HG03575 (cell line): ENCODE data around the gene SDK1.

Source experiments
- ATAC-seq: cut with Tn5 transposase; IDR thresholded peaks from one replicate; pipeline ENCODE4 v1.9.1; 2021; ENCODE audit not compliant: unreplicated experiment, insufficient number of reproducible peaks, low FRiP score; ENCODE audit errors: extremely low read depth

SDK1 gene

DNA sequence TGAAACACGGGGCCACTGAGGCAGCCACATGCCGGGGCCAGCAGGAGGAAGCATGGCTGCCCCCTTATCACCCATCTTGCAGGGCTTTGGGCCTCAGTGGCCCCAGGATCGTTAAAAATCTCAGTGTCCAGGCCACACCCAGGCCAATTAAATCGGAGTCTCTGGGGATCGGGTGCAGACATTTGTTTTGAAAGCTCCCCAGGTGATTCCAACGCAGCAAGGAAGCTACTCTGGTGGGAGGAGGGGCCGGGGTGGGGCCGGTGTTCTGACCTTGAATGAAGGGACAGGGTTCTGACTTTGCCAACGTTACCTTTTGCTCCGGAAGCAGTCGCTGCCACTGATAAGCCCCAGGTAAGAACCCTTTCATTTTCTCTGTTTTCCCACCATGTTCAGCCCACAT lies 968.7 kb downstream of the SDK1 start:
- no peak for ATAC-seq

- no peak for ATAC-seq
Observed at GRCh38 chr7:4270268-4270667, 969.2 kb downstream of the SDK1 start.

DNA sequence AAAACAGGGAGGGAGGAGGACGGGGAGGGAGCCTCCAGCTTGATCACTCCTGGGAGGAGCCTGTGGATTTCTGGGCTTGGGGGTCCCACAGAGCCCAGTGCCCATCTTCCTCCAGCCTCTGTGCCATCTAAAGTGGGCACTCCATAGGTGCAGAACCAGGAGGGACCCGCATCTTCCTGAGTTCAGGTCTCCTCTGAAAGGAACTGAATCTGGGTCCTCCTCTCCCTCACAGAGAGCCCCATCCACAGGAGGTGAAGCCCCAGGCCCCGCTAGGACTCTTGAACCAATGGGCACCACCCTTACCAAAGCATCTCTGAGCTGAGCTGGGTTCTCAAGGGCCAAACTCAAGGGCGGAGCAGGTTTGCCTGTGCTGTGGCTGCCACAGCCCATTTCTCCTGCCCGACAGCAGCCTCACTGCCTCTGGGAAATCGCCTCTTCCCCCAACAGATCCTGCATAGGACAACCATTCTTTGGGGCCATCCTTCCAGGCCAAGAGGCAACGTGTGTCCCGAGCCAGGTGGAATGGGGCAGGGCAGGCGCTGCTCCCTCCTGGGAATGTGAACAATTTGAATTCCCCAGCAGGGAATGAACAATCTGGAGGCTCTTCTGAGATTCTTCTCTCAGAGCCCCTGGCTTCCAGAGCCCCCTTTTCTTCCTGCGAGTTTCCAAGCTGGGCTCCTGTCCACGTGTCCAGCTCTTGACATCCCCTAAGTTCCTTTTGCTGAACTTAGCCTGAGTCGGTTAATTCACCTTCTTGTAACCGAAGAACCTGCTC lies 970.1 kb downstream of the SDK1 start:
- no peak for ATAC-seq

DNA sequence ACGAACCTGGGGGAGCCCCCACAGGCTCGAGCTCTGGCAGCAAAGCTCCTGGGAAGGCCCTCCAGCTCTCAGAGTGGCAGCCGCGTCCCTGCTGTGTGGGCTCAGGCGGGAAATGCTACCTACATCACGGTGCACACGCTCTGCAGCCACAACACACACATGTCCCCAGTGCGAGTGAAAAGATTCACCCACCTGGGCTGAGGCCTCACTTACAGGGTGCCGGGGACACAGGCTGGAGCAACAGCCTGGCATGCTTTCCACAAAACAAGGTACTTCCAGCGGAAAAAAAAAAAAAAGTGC lies 970.6 kb downstream of the SDK1 start:
- ATAC-seq = no peak

GRCh38 chr7:4272141-4272540 lies 971.1 kb downstream of the SDK1 start:
- no peak for ATAC-seq

- ATAC-seq = no peak
Observed at GRCh38 chr7:4273566-4274230, 972.6 kb downstream of the SDK1 start.

DNA sequence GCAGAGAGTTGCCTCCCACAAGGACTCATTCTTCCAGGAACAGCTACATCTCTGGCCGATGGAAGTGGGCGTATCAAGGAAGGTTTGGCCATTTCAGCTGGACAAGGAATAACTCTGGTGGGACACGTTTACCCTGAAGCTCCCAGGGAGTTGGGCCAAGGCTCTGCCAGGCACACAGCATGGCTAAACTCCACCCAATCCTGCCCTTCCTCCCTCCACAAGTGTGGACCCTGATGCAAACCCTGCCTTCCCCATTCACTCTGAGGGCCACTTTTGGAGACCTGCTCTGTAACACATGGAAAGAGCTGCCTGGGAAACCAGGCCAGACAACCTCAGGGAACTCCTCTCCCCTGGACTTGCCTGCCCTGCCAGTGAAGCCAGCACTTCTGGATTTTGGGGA lies 973.2 kb downstream of the SDK1 start:
- no peak for ATAC-seq

DNA sequence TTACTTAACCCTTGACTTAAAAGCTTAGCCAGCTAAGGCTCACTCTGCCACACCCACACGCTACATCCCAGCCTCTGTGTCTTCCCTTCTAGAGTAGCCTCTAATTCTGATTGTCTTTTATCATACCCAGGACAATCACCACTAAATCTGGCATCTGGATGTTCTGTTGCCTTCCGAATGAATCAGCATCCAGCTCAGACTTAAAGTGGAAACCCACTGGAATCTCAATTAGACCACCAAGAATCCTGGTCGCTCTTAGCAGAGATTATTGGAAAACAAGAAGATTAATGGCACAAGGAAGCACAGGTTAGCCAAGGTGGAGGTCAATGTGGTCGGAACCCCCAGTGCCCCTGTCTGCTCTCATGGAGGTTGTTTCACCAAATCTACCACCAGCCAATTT lies 976.9 kb downstream of the SDK1 start:
- ATAC-seq = no peak

DNA sequence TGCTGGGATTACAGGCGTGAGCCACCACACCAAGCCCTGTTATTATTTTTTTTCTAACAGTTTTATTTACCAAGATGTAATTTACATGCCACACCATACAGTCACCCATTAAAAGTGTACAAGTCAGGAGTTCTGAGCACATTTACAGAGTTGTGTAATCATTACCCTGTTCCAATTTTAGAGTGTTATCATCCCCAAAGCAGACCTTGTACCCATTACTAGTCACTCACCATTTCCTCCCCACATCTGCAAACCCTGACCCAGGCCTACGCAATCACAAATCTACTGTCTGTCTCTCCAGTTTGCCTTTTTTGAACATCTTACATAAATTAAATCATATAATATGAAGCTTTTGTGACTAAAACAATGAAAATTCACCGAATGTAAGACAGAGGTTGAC lies 978.2 kb downstream of the SDK1 start:
- ATAC-seq = no peak

- ATAC-seq = no peak
Observed at GRCh38 chr7:4281231-4281993, 980.4 kb downstream of the SDK1 start.

DNA sequence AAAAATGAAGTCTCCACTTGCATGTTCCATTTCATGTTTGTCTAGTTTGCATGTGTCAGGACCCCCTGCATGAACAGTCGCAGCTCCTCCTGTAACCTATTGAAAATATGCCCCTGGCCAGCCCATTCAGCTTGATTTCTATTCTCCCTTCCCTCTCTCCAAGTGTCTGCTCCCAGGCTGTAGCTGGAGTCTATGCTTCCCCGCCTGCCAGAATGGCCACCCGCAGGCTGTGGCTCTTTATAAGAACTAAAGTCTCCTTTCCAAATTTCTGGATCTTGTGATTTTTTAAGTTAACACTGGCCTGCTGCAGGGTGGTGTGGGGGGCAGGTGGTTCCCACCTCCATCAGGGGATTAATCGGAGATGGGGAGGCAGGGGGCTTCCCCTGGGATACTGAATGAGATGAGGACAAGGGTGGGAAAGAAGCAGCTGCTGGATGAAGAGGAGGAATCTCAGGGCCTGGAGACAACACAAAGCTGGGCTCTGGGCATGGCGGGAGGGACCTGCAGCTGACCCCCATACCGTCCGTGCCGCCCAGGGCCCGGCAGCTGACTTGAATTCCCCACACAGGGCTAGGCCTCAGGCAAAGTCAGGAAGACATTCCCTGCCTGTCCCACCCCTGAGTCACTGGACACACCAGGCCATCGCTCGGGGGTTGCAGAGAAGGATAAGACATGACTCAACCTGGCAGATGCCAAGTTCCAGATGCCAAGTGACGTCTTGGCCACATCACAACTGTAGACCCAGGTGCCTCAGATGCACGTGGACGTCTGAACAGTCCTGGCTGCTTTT lies 981.6 kb downstream of the SDK1 start:
- no peak for ATAC-seq

DNA sequence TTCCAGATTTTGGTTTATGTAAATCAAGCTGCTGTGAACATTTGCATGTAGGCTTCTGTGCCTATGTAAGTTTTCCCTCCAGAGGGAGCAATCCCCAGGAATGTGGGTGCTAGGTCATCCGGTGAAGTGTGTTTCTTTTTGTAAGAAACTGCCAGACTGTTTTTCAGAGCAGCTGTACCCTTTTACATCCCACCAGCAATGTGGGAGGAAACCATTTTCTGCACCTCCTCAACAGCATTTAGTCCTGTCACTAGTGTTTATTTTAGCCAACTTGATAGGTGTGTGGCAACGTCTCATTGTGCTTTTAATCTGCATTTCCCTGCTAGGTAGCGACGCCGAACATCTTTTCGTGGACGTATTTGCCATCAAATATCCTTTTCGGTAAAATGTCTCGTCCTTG lies 985.3 kb downstream of the SDK1 start:
- ATAC-seq = no peak

- ATAC-seq = no peak
Observed at GRCh38 chr7:4288791-4289394, 987.8 kb downstream of the SDK1 start.

- no peak for ATAC-seq
Observed at GRCh38 chr7:4297165-4297917, 996.3 kb downstream of the SDK1 start.

GRCh38 chr7:4297918-4298219 lies 996.8 kb downstream of the SDK1 start:
- no peak for ATAC-seq

GRCh38 chr7:4299431-4299830 lies 998.4 kb downstream of the SDK1 start:
- ATAC-seq = no peak

DNA sequence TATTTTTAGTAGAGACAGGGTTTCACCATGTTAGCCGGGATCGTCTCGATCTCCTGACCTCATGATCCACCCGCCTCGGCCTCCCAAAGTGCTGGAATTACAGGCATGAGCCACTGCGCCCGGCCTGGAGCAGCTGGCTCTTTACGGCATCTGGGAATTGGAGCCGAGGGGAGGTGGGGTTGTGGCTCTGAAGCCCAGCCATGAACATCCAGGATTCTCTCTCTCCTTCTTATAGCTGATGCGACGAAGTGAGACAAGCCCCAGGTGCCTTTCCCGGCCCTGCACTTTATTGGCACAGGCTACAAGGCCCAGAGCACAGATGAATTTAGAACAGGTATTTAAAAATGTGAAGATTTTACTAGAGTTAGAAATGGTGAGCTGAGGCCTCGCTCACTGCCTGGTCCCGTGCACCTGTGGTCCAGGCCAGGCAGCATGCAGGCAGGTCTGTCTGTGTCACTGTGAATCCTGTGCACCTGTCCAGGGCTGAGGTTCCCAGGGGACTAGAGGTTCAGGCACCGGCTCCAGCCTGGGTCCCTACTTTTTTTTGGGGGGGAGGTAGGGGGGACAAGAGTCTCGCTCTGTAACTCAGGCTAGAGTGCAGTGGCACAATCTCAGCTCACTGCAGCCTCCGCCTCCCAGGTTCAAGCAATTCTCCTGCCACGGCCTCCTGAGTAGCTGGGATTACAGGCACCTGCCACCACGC lies 1001.3 kb downstream of the SDK1 start:
- ATAC-seq = no peak
